ENCODE data around the gene PXDN.

GRCh38 chr2:1749489-1750119 lies 5.3 kb upstream of the PXDN start:
- TF ChIP-seq CTCF (conservative IDR thresholded peaks at IDR 0.05; ENCODE audit: low read depth, low read length) = no peak
- TF ChIP-seq EZH2 (IDR thresholded peaks at IDR 0.05; ENCODE audit: low read length, unreplicated experiment) = no peak

Measured in PC-3 (cell line).